NCI-H1694 (cell line): ENCODE data around the gene HSPE1.
"Not testable (repeated sequence)": the region's sequence is repeated elsewhere in the genome, so short reads cannot be mapped to it uniquely, and the experiment has no call there.

Source experiments
- DNase-seq: peaks from one replicate; lab custom pipeline; 2025; lab: John Stamatoyannopoulos, UW

The HSPE1 gene

GRCh38 chr2:197499594-197500502 lies at the start of gene HSPE1, which contains the start of gene HSPD1:
TSS of gene HSPE1 (plus strand) at chr2:197500379. CDS start at chr2:197500437, 58 bp downstream.
TSS of gene HSPD1 (minus strand) at chr2:197499840. CDS start at chr2:197498848, 992 bp downstream.
- DNase-seq: peak; percentile 98

GRCh38 chr2:197450465-197450864 lies 49.7 kb upstream of the HSPE1 start:
- DNase-seq: no peak

DNA sequence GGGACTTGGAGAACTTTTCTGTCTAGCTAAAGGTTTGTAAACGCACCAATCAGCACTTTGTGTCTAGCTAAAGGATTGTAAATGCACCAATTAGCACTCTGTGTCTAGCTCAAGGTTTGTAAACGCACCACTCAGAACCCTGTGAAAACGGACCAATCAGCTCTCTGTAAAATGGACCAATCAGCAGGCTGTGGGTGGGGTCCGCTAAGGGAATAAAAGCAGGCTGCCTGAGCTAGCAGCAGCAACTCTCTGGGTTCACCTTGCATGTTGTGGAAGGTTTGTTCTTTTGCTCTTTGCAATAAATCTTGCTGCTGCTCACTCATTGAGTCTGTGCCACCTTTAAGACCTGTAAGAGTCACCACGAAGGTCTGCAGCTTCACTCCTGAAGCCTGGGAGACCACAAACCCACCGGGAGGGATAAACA lies 49.2 kb upstream of the HSPE1 start:
- not testable (repeated sequence) for DNase-seq

- DNase-seq: no peak
Measured at GRCh38 chr2:197452754-197453122, 47.4 kb upstream of the HSPE1 start.

GRCh38 chr2:197453123-197453913 lies 46.9 kb upstream of the HSPE1 start, which contains the start of gene COQ10B:
TSS of gene COQ10B (plus strand) at chr2:197453552. CDS start at chr2:197453561, 9 bp downstream.
- peak; percentile 99 for DNase-seq

DNA sequence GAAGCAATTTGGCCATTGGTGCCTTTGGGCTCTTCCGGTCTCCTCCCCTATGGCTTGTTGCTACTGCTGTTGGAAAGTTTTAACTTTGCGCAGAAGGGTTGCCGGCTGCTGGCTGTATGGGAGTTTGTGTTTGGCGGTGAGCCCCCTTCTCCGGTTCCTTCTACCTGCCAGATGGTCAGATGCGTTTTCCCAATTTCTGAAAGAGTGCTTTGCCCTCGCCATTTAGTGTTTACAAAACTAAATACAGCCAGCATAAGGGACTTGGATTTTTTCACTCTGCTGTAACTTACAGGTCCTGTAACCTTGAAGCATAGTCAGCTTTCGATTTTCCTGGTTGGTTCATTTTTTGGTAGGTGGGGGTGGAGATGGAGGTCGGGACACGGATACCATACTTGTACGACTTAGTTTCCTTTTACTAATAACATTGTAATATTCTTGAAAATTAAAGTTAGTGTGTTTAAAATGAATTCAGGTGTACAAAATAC lies 46.2 kb upstream of the HSPE1 start:
- DNase-seq: peak; percentile 58

DNA sequence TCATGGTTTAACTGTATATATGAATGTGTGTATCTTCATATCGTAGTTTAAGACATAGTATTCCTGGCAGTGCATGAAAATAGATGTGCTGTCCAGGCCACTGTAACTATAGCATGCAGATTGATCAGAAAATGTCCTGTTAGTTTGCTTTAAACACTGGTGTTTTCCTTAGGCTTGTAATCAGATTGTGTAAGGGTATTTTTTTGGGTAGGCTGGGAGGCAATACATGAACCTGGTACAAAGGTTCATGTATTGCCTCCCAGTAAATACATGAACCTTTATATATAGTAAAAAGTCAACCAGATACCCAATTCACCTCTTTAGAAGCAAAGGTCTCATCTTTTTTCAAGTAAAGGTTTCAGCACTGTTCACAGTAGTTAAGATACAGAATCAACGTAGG lies 45.3 kb upstream of the HSPE1 start:
- DNase-seq: no peak

DNA sequence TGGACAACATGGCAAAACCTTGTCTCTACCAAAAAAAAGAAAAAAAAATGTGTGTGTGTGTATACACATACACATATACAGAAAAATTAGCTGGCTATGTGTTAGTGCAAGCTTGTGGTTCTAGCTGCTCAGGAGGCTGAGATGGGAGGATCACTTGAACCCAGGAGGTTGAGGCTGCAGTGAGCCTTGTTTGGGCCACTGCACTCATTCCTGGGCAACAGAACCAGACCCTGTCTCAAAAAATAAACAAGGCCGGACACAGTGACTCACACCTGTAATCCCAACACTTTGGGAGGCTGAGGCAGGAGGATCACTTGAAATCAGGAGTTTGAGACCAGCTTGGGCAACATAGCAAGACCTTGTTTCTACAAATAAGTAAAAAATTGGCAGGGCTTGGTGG lies 44.8 kb upstream of the HSPE1 start:
- DNase-seq: no peak

DNA sequence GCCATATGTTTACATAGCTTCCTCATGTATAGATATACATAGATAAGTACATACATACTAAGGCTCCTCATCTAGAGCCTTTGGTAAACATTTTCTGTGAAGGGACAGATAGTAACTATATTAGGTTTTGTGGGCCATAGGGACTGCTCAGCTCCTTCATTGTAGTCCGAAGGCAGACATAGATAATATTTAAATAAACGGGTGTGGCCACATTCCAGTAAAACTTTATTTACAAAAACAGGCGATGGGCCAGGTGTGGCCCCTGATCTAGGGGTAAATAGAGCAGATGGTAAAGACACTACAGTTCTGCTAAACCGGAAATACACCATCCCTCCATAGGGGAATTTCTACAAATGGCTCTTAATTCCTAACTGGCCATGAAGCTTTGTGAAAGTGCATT lies 39.5 kb upstream of the HSPE1 start:
- no peak for DNase-seq

DNA sequence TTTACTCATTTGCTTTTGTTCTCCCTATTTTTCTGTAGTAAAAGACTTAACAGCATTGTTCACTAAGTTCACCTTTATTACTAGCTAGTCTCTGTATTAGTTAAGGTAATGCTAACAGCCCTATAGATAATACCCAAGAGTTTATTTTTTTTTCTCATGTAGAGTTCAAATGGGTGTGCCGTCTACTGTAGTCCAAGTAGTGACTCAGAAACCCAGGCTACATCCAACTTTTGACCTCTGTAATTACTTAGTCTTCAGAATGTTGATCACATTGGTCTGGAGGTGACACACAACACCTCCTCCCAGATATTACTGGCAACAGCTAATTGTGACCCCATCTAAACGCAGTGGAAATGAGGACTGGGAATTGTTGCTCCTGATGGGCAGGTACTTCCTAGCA lies 39.1 kb upstream of the HSPE1 start:
- DNase-seq: no peak

GRCh38 chr2:197464175-197464574 lies 36.0 kb upstream of the HSPE1 start:
- no peak for DNase-seq

DNA sequence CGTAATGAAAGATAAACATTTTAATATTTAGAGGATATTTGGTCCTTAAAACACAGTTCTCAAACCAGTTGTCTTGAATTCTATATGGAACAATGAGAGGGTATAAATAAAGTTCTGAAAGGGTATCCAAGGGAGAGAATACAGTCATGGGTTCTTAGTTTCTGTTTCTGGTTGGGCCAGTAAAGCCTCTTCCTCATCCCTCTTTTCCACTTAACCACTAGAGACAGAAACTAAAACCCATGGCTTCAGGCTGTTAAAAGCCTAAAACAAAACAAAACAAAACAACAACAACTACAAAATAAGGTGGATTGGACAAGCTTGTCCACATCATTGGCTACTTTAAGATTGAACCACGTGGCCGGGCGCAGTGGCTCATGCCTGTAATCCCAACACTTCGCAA lies 28.0 kb upstream of the HSPE1 start:
- DNase-seq: no peak

GRCh38 chr2:197477797-197478196 lies 22.4 kb upstream of the HSPE1 start:
- no peak for DNase-seq

DNA sequence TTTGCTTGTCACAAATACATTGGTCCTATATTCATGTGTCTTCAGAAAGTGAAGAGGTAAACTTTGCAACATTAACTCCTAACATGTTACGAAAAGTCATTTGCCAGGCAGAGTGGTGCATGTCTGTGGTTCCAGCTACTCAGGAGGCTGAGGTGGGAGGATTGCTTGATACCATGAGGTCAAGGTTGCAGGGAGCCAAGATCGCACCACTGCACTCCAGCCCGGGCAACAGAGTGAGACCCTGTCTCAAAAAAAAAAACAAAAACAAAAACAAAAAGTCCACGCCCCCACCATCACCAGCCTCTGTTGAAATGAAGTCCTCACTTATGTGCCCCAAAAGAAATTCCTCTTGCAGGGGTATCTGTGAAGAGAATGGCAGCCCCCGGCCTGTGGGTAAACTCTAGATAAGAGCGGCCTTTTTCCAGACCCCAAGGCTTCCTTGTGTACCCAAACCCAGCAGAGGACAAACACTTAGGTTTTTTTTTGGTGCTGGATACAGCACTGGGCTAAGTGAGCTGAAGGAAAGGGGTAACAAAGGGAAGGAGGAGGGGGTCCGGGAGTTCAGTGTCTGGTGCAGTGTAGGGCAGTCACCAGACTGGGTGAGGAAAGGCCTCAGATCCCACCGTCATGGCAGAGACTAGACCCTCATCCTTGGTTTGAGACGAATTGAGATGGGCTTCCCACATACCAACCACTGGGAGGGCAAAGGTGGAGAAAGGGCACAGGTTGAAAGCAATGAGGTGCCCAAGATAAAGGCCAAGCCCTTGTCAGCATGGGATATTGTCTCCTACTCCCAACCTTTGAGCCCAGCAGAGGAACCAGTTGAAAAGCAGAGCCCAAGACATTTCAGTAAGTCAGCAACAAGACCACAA lies 19.8 kb upstream of the HSPE1 start:
- no peak for DNase-seq

DNA sequence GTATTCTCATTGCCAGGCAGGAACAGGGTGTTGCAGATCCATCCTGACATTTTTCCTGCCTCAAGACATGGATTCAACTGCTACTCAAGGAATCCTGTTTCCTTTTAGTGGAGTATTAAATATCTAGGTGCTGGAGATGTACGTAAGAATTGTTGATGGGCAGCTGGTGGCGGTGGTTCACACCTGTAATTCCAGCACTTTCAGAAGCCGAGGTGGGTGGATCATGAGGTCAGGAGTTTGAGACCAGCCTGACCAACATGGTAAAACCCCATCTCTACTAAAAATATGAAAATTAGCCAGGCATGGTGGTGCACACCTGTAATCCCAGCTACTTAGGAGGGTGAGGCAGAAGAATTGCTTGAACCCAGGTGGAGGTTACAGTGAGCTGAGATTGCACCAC lies 15.9 kb upstream of the HSPE1 start:
- DNase-seq: not testable (repeated sequence)

- DNase-seq: no peak
Measured at GRCh38 chr2:197486175-197486574, 14.0 kb upstream of the HSPE1 start.

GRCh38 chr2:197487385-197487784 lies 12.8 kb upstream of the HSPE1 start:
- DNase-seq: no peak

DNA sequence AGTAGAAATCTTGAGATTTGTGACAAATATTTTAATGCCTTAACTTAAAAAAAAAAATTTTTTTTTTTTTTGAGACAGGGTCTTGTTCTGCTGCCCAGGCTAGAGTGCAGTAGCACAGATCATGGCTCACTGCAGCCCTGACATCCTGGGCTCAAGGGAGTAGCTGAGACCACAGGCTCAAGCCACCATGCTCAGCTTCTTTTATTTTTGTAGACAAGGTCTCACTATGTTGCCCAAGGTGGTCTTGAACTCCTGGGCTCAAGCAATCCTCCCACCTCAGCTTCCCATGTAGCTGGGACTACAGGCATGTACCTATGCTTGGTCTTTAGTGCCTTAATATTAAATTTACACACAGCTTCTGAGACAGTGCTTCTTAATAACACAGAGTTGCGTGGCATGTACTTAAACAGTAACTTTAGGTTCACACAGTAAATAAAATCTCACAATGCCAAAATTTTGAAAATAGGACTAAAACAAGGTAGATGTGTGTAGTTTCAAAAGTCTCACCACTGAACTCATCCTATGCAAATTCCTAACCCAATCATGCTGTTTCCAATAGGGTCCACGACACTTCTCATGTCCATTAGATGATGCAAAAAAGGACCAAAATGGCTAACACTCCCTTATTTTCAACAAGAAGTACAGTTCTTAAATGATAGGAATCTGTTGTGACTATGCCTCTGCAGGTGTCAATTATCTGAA lies 4.6 kb upstream of the HSPE1 start:
- DNase-seq: no peak

- no peak for DNase-seq
Measured at GRCh38 chr2:197496695-197497094, 3.5 kb upstream of the HSPE1 start.

- no peak for DNase-seq
Measured at GRCh38 chr2:197497326-197497725, 2.9 kb upstream of the HSPE1 start.
